A673 (cell line): ENCODE results near the gene SSNA1. TPM values are rescaled to one million over a fixed set of nuclear protein-coding genes. Genes with fewer than 3 reads are reported as not detected.

ENCODE experiments used
- BruUV-seq: library from RNA; stranded (reverse); fragments of 400-500 nt; replicated peaks from 2 replicates; lab custom pipeline; 2021; lab: Mats Ljungman, UMichigan
- CTCF ChIA-PET: fragments of 300-600 bp; sonication (Branson Sonifier 250); formaldehyde crosslinking; loops from one replicate; lab custom pipeline; 2022; ENCODE audit warnings: antibody characterized with exemption; lab: Charles Lee
- POLR2A ChIA-PET: fragments of 300-600 bp; sonication (Branson Sonifier 250); formaldehyde crosslinking; loops from one replicate; lab custom pipeline; 2022; ENCODE audit warnings: antibody characterized with exemption; ENCODE audit not compliant: low non-redundant PET; lab: Charles Lee
- DNase-seq: peaks from one replicate; pipeline ENCODE4 v3.0.0-alpha.2; 2015; ENCODE audit warnings: low spot score
- H3K27ac ChIP-seq: fragments of 200-600 bp; sonication (generic); 2 replicates; pipeline ENCODE4 v1.5.1; 2016; ENCODE audit warnings: mixed run types, low read depth, mild to moderate bottlenecking, mixed read lengths, antibody characterized with exemption, low read length; ENCODE audit not compliant: poor library complexity, severe bottlenecking
- H3K27me3 ChIP-seq: fragments of 200-600 bp; sonication (generic); replicated peaks from 2 replicates; pipeline ENCODE4 v1.6.1; 2017; ENCODE audit warnings: mixed run types, low read depth, mild to moderate bottlenecking, mixed read lengths, antibody characterized with exemption, low read length; ENCODE audit not compliant: insufficient read depth, poor library complexity
- H3K36me3 ChIP-seq: fragments of 200-600 bp; sonication (generic); 2 replicates; pipeline ENCODE4 v1.6.1; 2016; ENCODE audit warnings: mixed run types, mild to moderate bottlenecking, mixed read lengths, antibody characterized with exemption, low read length; ENCODE audit not compliant: insufficient read depth, poor library complexity, severe bottlenecking
- H3K4me1 ChIP-seq: fragments of 200-600 bp; sonication (generic); 2 replicates; pipeline ENCODE4 v1.6.1; 2017; ENCODE audit warnings: mixed run types, mild to moderate bottlenecking, mixed read lengths, antibody characterized with exemption, low read length; ENCODE audit not compliant: insufficient read depth, poor library complexity, severe bottlenecking
- H3K4me3 ChIP-seq: fragments of 200-600 bp; sonication (generic); 2 replicates; pipeline ENCODE4 v1.5.1; 2016; ENCODE audit warnings: low read depth, mixed run types, mild to moderate bottlenecking, mixed read lengths, low read length; ENCODE audit not compliant: poor library complexity, severe bottlenecking
- H3K9me3 ChIP-seq: fragments of 200-600 bp; sonication (generic); 2 replicates; pipeline ENCODE4 v1.6.1; 2016; ENCODE audit warnings: mixed run types, low read depth, mild to moderate bottlenecking, mixed read lengths, antibody characterized with exemption, low read length; ENCODE audit not compliant: poor library complexity, severe bottlenecking
- CTCF ChIP-seq: fragments of 300-800, 200-600 bp; sonication (generic); conservative IDR thresholded peaks from 2 replicates; pipeline ENCODE4 v1.5.1; 2017; ENCODE audit warnings: low read depth, mild to moderate bottlenecking, antibody characterized with exemption, low read length, moderate library complexity, mixed read lengths
- EZH2 ChIP-seq: fragments of 200-600 bp; sonication (generic); IDR thresholded peaks from 2 replicates; pipeline ENCODE4 v1.6.1; 2017; ENCODE audit warnings: borderline replicate concordance, low read depth, mild to moderate bottlenecking, mixed read lengths, antibody characterized with exemption, low read length; ENCODE audit not compliant: poor library complexity, severe bottlenecking
- intact Hi-C: fragments of 100-400 bp; cut with micrococcal nuclease; formaldehyde crosslinking; loops from one replicate; pipeline ENCODE4 v1.10.0; 2022; ENCODE audit not compliant: unreplicated experiment
- total RNA-seq: library from RNA; stranded (reverse); gene quantifications from 2 replicates; pipeline ENCODE4 v1.2.3, GENCODE V29; 2021

Gene SSNA1
- total RNA-seq, 1 experiment from 2014 or later = 87.3 TPM

GRCh38 chr9:137184881-137185660, 3.4 kb upstream of the SSNA1 start:
- BruUV-seq = no TSS peak
- Histone ChIP-seq H3K36me3 (peaks cover 7% of the 10 kb centered on the region), H3K9me3 (no peaks in the 10 kb centered on the region), H3K27ac (no peak overlapping the region), H3K4me1 (peaks cover 10% of the 10 kb centered on the region), H3K27me3 (no peaks in the 10 kb centered on the region), H3K4me3 (no peak overlapping the region)
- ChIA-PET POLR2A (interaction anchor here (0.6 kb wide), 1 partner anchor 10 kb away, joined by 3 read pairs; no protein-coding TSS in a partner anchor), CTCF (interaction anchor here (0.5 kb wide), 1 partner anchor 12 kb away, joined by 3 read pairs; no protein-coding TSS in a partner anchor)
- no peak for DNase-seq
- intact Hi-C loops = no loop called here
- TF ChIP-seq CTCF (no peak), EZH2 (no peak)

GRCh38 chr9:137185921-137186320, 2.6 kb upstream of the SSNA1 start:
- TF ChIP-seq CTCF = no peak
- no peaks in the 10 kb centered on the region for H3K27me3 ChIP-seq
- intact Hi-C loops = no loop called here
- H3K4me3 ChIP-seq = no peak overlapping the region
- CTCF ChIA-PET = interaction anchor here (0.5 kb wide), 1 partner anchor 13 kb away, joined by 3 read pairs; no protein-coding TSS in a partner anchor
- peaks cover 10% of the 10 kb centered on the region for H3K4me1 ChIP-seq
- DNase-seq = no peak
- H3K9me3 ChIP-seq = no peaks in the 10 kb centered on the region
- POLR2A ChIA-PET = no interaction called here
- no peak overlapping the region for H3K27ac ChIP-seq
- peaks cover 7% of the 10 kb centered on the region for H3K36me3 ChIP-seq
- BruUV-seq = no TSS peak

GRCh38 chr9:137186385-137186784, 2.1 kb upstream of the SSNA1 start:
- CTCF ChIA-PET = no interaction called here
- no TSS peak for BruUV-seq
- no peak for DNase-seq
- H3K27me3 ChIP-seq = no peaks in the 10 kb centered on the region
- intact Hi-C loops = no loop called here
- no peaks in the 10 kb centered on the region for H3K9me3 ChIP-seq
- peaks cover 10% of the 10 kb centered on the region for H3K4me1 ChIP-seq
- no peak for TF ChIP-seq CTCF
- TF ChIP-seq EZH2 = no peak
- H3K4me3 ChIP-seq = no peak overlapping the region
- H3K27ac ChIP-seq = no peak overlapping the region
- POLR2A ChIA-PET = no interaction called here
- peaks cover 7% of the 10 kb centered on the region for H3K36me3 ChIP-seq
